Measurements from ENCODE around the gene LRP1B.

LRP1B gene

DNA sequence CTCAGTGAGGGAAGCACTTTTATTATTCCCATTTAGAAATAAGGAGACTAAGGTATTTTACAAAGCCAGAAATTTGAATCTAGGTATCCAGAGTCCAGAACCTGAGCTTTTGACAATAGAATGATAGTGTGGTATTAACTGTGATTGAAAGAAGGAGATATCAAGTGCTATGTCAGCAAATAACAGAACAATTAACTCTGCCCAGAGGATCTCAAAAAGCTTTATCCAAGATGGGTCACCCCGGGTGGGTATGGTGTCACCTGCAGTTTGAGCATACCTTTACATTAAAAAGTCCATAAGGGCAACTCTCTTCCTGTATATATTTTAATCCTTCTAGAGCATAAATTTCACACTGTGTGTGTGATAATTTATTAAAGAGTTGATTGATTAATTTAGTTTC is 105.4 kb downstream of the LRP1B start:
- no peak for DNase-seq
- WGBS (ENCODE audit: extremely low coverage, insufficient coverage, low lambda C conversion rate) = no CpG with 5 or more reads among the region's 1 CpG

DNA sequence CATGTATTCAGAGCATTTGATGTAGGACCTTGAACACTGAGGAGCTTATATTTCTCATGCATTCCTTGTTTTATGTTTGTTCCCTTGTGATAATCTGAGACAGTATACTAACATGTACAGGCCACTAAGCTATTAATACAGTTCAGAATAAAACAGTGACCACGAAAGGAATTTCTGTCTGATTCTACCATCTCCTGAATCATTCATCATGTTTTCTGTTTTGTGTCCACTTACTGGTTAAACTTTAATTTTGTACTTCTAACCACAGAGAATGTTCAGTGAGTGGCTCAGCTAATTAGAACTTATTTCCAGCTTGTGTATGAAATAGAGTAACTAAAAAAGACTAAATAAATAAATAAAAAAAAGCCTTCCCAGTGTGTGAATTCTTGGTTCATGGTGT is 110.4 kb downstream of the LRP1B start:
- no peaks in the 10 kb centered on the region for H3K36me3 ChIP-seq (ENCODE audit: control insufficient read depth, insufficient read depth, low read length)
- no peak overlapping the region for H2BK15ac ChIP-seq (replicated peaks; ENCODE audit: low read depth)
- no peak overlapping the region for H2BK5ac ChIP-seq (ENCODE audit: low read length)
- no peak overlapping the region for H3K18ac ChIP-seq (ENCODE audit: low read length)
- no peak overlapping the region for H3K27ac ChIP-seq (ENCODE audit: low read depth, low read length)
- H3K4me2 ChIP-seq (ENCODE audit: low read length) = no peak overlapping the region
- no CpG with 5 or more reads among the region's 1 CpG for WGBS (ENCODE audit: extremely low coverage, insufficient coverage, low lambda C conversion rate)
- H4K5ac ChIP-seq (ENCODE audit: low read length) = no peak overlapping the region
- H2AK5ac ChIP-seq (ENCODE audit: low read length) = no peak overlapping the region
- H3K9ac ChIP-seq (ENCODE audit: low read length) = no peak overlapping the region
- no peak overlapping the region for H3K4ac ChIP-seq (ENCODE audit: low read depth, low read length)
- H3K79me1 ChIP-seq (ENCODE audit: low read length) = no peaks in the 10 kb centered on the region
- no peak overlapping the region for H4K8ac ChIP-seq (ENCODE audit: low read depth, low read length)
- H3K4me1 ChIP-seq (ENCODE audit: control insufficient read depth, low read depth, low read length) = no peaks in the 10 kb centered on the region
- H3K56ac ChIP-seq (ENCODE audit: low read length) = no peak overlapping the region
- no peak overlapping the region for H3K23ac ChIP-seq (ENCODE audit: low read length)
- no peak overlapping the region for H3K4me3 ChIP-seq (ENCODE audit: low read length)
- H2BK120ac ChIP-seq (ENCODE audit: low read depth, low read length) = no peak overlapping the region
- H3K79me2 ChIP-seq (ENCODE audit: control insufficient read depth, insufficient read depth, low read length) = no peaks in the 10 kb centered on the region
- no peak for DNase-seq
- H3K27me3 ChIP-seq (ENCODE audit: insufficient read depth, low read length, poor library complexity) = no peaks in the 10 kb centered on the region

More for the DNA sequence above, 105.4 kb downstream of the LRP1B start:
- H3K23ac ChIP-seq (ENCODE audit: low read length) = no peak overlapping the region
- H3K4me3 ChIP-seq (ENCODE audit: low read length) = no peak overlapping the region
- no peak overlapping the region for H2AK5ac ChIP-seq (ENCODE audit: low read length)
- no peaks in the 10 kb centered on the region for H3K36me3 ChIP-seq (ENCODE audit: control insufficient read depth, insufficient read depth, low read length)
- no peak overlapping the region for H4K8ac ChIP-seq (ENCODE audit: low read depth, low read length)
- H3K4me2 ChIP-seq (ENCODE audit: low read length) = no peak overlapping the region
- H3K18ac ChIP-seq (ENCODE audit: low read length) = no peak overlapping the region
- H4K5ac ChIP-seq (ENCODE audit: low read length) = no peak overlapping the region
- H3K9ac ChIP-seq (ENCODE audit: low read length) = no peak overlapping the region
- no peak overlapping the region for H2BK120ac ChIP-seq (ENCODE audit: low read depth, low read length)
- no peak overlapping the region for H3K56ac ChIP-seq (ENCODE audit: low read length)
- no peak overlapping the region for H2BK5ac ChIP-seq (ENCODE audit: low read length)
- H2BK15ac ChIP-seq (replicated peaks; ENCODE audit: low read depth) = no peak overlapping the region
- H3K79me1 ChIP-seq (ENCODE audit: low read length) = no peaks in the 10 kb centered on the region
- H3K27ac ChIP-seq (ENCODE audit: low read depth, low read length) = no peak overlapping the region
- H3K4me1 ChIP-seq (ENCODE audit: control insufficient read depth, low read depth, low read length) = no peaks in the 10 kb centered on the region
- H3K4ac ChIP-seq (ENCODE audit: low read depth, low read length) = no peak overlapping the region
- H3K79me2 ChIP-seq (ENCODE audit: control insufficient read depth, insufficient read depth, low read length) = no peaks in the 10 kb centered on the region
- no peaks in the 10 kb centered on the region for H3K27me3 ChIP-seq (ENCODE audit: insufficient read depth, low read length, poor library complexity)

DNA sequence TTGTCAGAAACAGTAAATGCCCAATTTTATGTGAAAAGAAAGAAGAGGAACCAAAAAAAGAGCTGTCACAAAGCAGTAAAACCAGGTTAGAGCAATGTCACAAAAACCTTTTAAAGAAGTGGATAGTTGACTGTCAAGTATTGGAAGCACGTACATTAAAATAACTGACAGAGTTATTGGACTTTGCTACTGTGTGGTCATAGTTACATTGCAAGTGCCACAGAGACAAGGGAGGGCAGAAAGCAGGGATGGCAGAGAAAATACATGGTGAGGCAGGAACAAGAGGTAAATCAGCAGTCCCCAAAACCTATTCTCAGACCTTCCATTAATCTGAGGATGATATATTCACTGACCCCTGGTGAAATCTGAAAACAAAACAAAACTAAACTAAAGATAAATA is 116.3 kb downstream of the LRP1B start:
- Histone ChIP-seq H3K79me1 (ENCODE audit: low read length) (no peaks in the 10 kb centered on the region), H3K79me2 (ENCODE audit: control insufficient read depth, insufficient read depth, low read length) (no peaks in the 10 kb centered on the region), H3K9ac (ENCODE audit: low read length) (no peak overlapping the region), H2BK15ac (replicated peaks; ENCODE audit: low read depth) (no peak overlapping the region), H3K4ac (ENCODE audit: low read depth, low read length) (no peak overlapping the region), H3K4me2 (ENCODE audit: low read length) (no peak overlapping the region), H2BK5ac (ENCODE audit: low read length) (no peak overlapping the region), H2BK120ac (ENCODE audit: low read depth, low read length) (no peak overlapping the region), H3K4me1 (ENCODE audit: control insufficient read depth, low read depth, low read length) (no peaks in the 10 kb centered on the region), H3K36me3 (ENCODE audit: control insufficient read depth, insufficient read depth, low read length) (no peaks in the 10 kb centered on the region), H3K23ac (ENCODE audit: low read length) (no peak overlapping the region), H4K5ac (ENCODE audit: low read length) (no peak overlapping the region), H2AK5ac (ENCODE audit: low read length) (no peak overlapping the region), H3K56ac (ENCODE audit: low read length) (no peak overlapping the region), H4K8ac (ENCODE audit: low read depth, low read length) (no peak overlapping the region), H3K27me3 (ENCODE audit: insufficient read depth, low read length, poor library complexity) (no peaks in the 10 kb centered on the region), H3K27ac (ENCODE audit: low read depth, low read length) (no peak overlapping the region), H3K18ac (ENCODE audit: low read length) (no peak overlapping the region), H3K4me3 (ENCODE audit: low read length) (no peak overlapping the region)
- no CpG with 5 or more reads among the region's 1 CpG for WGBS (ENCODE audit: extremely low coverage, insufficient coverage, low lambda C conversion rate)
- no peak for DNase-seq

DNA sequence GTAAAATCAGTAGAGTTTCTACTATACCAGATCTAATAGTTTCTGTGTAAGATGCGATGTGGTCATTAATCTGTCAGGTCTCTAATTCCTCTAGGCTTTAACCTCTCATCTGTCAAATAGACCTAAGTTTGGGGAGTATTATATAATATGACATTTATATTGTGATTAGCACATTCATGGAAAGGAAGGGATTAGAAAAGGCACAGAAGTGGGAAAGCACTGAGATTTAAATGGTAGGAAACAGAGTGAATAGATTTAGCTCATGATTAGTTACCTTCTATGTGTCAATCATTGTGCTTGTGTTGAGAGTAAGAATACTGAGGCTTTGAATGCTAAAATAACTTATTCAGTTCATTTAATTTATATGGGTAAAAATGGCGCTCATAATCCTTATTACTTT is 118.0 kb downstream of the LRP1B start:
- Histone ChIP-seq H3K4me2 (ENCODE audit: low read length) (no peak overlapping the region), H3K18ac (ENCODE audit: low read length) (no peak overlapping the region), H2BK5ac (ENCODE audit: low read length) (no peak overlapping the region), H3K56ac (ENCODE audit: low read length) (no peak overlapping the region), H2BK120ac (ENCODE audit: low read depth, low read length) (no peak overlapping the region), H3K79me2 (ENCODE audit: control insufficient read depth, insufficient read depth, low read length) (no peaks in the 10 kb centered on the region), H4K5ac (ENCODE audit: low read length) (no peak overlapping the region), H3K23ac (ENCODE audit: low read length) (no peak overlapping the region), H4K8ac (ENCODE audit: low read depth, low read length) (no peak overlapping the region), H3K27ac (ENCODE audit: low read depth, low read length) (no peak overlapping the region), H3K79me1 (ENCODE audit: low read length) (no peaks in the 10 kb centered on the region), H2AK5ac (ENCODE audit: low read length) (no peak overlapping the region), H3K4me3 (ENCODE audit: low read length) (no peak overlapping the region), H3K36me3 (ENCODE audit: control insufficient read depth, insufficient read depth, low read length) (no peaks in the 10 kb centered on the region), H3K4me1 (ENCODE audit: control insufficient read depth, low read depth, low read length) (no peaks in the 10 kb centered on the region), H3K9ac (ENCODE audit: low read length) (no peak overlapping the region), H3K27me3 (ENCODE audit: insufficient read depth, low read length, poor library complexity) (no peaks in the 10 kb centered on the region), H3K4ac (ENCODE audit: low read depth, low read length) (no peak overlapping the region), H2BK15ac (replicated peaks; ENCODE audit: low read depth) (no peak overlapping the region)
- WGBS (ENCODE audit: extremely low coverage, insufficient coverage, low lambda C conversion rate) = no CpG with 5 or more reads among the region's 2 CpGs
- DNase-seq = no peak

DNA sequence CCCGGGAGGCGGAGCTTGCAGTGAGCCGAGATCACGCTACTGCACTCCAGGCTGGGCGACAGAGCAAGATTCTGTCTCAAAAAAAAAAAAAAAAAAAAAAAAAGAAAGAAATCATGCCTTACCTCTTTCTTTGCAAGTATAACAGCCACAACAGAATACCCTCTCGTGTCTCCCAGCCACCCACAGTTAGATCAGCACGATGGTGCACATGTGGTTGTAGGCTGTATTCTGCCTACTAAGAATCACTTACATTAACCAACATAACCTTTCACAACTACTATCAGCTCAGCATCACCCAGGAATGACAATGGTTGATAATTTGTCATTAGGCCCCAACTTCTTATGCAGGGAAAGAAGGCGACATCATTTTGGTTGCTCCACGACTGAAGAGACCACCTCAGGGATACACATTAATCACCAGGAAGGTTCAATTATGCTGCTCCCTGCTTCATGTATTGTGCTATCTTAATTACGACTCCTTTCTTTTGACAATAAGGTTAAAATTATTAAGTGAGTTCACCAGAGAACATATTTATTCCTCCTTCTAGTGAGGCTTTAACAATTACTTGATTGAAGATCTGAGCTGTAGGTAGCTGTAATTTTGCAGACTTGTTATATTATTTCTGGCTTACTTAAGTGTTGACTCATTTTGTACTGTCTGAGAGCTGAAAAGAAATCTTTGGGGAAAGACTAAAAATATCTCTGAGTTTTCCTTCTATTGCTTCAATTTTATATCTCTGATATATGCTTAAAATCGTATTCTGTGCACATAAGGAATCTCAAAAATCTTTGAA is 120.1 kb downstream of the LRP1B start:
- H3K79me1 ChIP-seq (ENCODE audit: low read length) = no peaks in the 10 kb centered on the region
- no peak overlapping the region for H3K18ac ChIP-seq (ENCODE audit: low read length)
- DNase-seq = no peak
- no peak overlapping the region for H4K5ac ChIP-seq (ENCODE audit: low read length)
- no peak overlapping the region for H4K8ac ChIP-seq (ENCODE audit: low read depth, low read length)
- no peak overlapping the region for H2AK5ac ChIP-seq (ENCODE audit: low read length)
- H3K4me1 ChIP-seq (ENCODE audit: control insufficient read depth, low read depth, low read length) = no peaks in the 10 kb centered on the region
- H3K56ac ChIP-seq (ENCODE audit: low read length) = no peak overlapping the region
- no peak overlapping the region for H3K4me2 ChIP-seq (ENCODE audit: low read length)
- no peak overlapping the region for H3K9ac ChIP-seq (ENCODE audit: low read length)
- no peaks in the 10 kb centered on the region for H3K27me3 ChIP-seq (ENCODE audit: insufficient read depth, low read length, poor library complexity)
- H3K79me2 ChIP-seq (ENCODE audit: control insufficient read depth, insufficient read depth, low read length) = no peaks in the 10 kb centered on the region
- H2BK15ac ChIP-seq (replicated peaks; ENCODE audit: low read depth) = no peak overlapping the region
- no peak overlapping the region for H3K4me3 ChIP-seq (ENCODE audit: low read length)
- H3K4ac ChIP-seq (ENCODE audit: low read depth, low read length) = no peak overlapping the region
- H2BK5ac ChIP-seq (ENCODE audit: low read length) = no peak overlapping the region
- no peak overlapping the region for H2BK120ac ChIP-seq (ENCODE audit: low read depth, low read length)
- H3K36me3 ChIP-seq (ENCODE audit: control insufficient read depth, insufficient read depth, low read length) = no peaks in the 10 kb centered on the region
- no CpG with 5 or more reads among the region's 11 CpGs for WGBS (ENCODE audit: extremely low coverage, insufficient coverage, low lambda C conversion rate)
- no peak overlapping the region for H3K23ac ChIP-seq (ENCODE audit: low read length)
- H3K27ac ChIP-seq (ENCODE audit: low read depth, low read length) = no peak overlapping the region
